Tibial nerve (tissue), 4 donors: Measurements from ENCODE around the gene SLC6A6.

Experiments
- EP300 ChIP-seq, 2 donors: sonication (generic); formaldehyde crosslinking; IDR thresholded peaks; one replicate each; pipeline ENCODE4 v1.6.1; 2017; ENCODE audit warnings: antibody characterized with exemption in 2 of 2, mild to moderate bottlenecking in 1 of 2
- POLR2A ChIP-seq, 2 donors: fragments of 450-650 bp; IDR thresholded peaks; one replicate each; pipeline ENCODE4 v1.6.1; 2017; ENCODE audit warnings: antibody characterized with exemption in 2 of 2, mild to moderate bottlenecking in 2 of 2, moderate library complexity in 2 of 2
- TF ChIP-seq, protein P1 (sequence below), 5 experiments: fragments of 200-600 bp in 3 of 5; fragments of 450-650 bp in 2 of 5; sonication (generic) in 3 of 5; IDR thresholded peaks; one replicate each; pipeline ENCODE4 v1.5.1; 2016 to 2019; ENCODE audit warnings: antibody characterized with exemption in 5 of 5, mild to moderate bottlenecking in 3 of 5, moderate library complexity in 2 of 5

DNA sequence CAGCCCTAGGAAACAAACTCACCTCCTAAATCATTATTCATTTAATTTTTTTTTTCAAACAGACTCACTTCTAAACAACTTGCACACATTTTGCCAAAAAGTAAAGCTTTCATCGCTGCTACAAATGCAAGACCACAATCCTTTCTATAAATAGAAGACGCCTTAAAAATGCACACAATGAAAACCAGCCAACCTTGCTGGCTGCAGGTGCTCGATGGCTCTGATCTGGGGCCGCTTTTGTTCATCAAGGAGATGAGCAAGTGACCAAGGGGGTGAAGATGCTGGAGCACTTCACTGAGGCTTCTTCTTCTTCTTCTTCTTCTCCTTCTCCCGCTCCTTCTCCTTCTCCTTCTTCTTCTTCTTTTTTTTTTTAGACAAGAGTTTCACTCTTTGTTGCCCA is 12.7 kb upstream of the SLC6A6 start:
- TF ChIP-seq, protein P1, sequence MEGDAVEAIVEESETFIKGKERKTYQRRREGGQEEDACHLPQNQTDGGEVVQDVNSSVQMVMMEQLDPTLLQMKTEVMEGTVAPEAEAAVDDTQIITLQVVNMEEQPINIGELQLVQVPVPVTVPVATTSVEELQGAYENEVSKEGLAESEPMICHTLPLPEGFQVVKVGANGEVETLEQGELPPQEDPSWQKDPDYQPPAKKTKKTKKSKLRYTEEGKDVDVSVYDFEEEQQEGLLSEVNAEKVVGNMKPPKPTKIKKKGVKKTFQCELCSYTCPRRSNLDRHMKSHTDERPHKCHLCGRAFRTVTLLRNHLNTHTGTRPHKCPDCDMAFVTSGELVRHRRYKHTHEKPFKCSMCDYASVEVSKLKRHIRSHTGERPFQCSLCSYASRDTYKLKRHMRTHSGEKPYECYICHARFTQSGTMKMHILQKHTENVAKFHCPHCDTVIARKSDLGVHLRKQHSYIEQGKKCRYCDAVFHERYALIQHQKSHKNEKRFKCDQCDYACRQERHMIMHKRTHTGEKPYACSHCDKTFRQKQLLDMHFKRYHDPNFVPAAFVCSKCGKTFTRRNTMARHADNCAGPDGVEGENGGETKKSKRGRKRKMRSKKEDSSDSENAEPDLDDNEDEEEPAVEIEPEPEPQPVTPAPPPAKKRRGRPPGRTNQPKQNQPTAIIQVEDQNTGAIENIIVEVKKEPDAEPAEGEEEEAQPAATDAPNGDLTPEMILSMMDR (IDR thresholded peaks at IDR 0.05) = no peak
- no peak for TF ChIP-seq POLR2A (IDR thresholded peaks at IDR 0.05)
- TF ChIP-seq EP300 (IDR thresholded peaks at IDR 0.05) = no peak
